Right lobe of liver (tissue), 4 donors: ENCODE measurements around the gene PLA2G12A.

ENCODE experiments used
- CTCF ChIP-seq, 4 donors: fragments of 200-600 bp in 3 of 4; fragments of 450-650 bp in 1 of 4; IDR thresholded peaks; one replicate each; pipeline versions ENCODE4 v1.5.1 to v1.8.0; 2016 to 2022; ENCODE audit warnings: antibody characterized with exemption in 4 of 4, mild to moderate bottlenecking in 2 of 4
- POLR2A ChIP-seq: fragments of 450-650 bp; IDR thresholded peaks from one replicate; pipeline ENCODE4 v1.6.1; 2017; ENCODE audit warnings: antibody characterized with exemption, mild to moderate bottlenecking
- donor health status: DM: no; HTN: no; CAD: no.
- donor health status: DM: no; HTN: no; CAD: no.
- donor health status: DM: no; HTN: yes; CAD: no.

- TF ChIP-seq POLR2A, result no peak
- TF ChIP-seq CTCF (IDR thresholded peaks at IDR 0.05), result no peak
These were observed 45.1 kb downstream of the PLA2G12A start for GRCh38 chr4:109684727-109685126.
